Lung microvascular endothelial cell (primary cell): ENCODE results near the gene TMEM94. TPM values are rescaled to one million over a fixed set of nuclear protein-coding genes. Genes with fewer than 3 reads are reported as not detected.
A peak's percentile ranks its signal among the peaks of the same experiment; 100 is the strongest.
"Not testable (repeated sequence)": the region's sequence is repeated elsewhere in the genome, so short reads cannot be mapped to it uniquely, and the experiment has no call there.

Experiments
- DNase-seq, 2 donors: peaks; one replicate each; pipeline versions ENCODE4 v3.0.0 to v3.0.0-alpha.2; 2010; ENCODE audit warnings: low read depth in 2 of 2
- total RNA-seq: library from RNA; depleted of rRNA; stranded (reverse); fragments of >200 nt; gene quantifications from 2 replicates; pipeline ENCODE4 v1.2.1, GENCODE V29; 2014

Gene TMEM94
- total RNA-seq, 1 donor from 2014 or later, result 20.6 TPM

- no peak for DNase-seq
Measured at GRCh38 chr17:75445296-75445695, 11.1 kb upstream of the TMEM94 start.

GRCh38 chr17:75445896-75446295 lies 10.5 kb upstream of the TMEM94 start:
- not testable (repeated sequence) for DNase-seq

- no peak for DNase-seq
Measured at GRCh38 chr17:75447951-75448856, 8.2 kb upstream of the TMEM94 start.

- DNase-seq, result no peak
Measured at GRCh38 chr17:75450270-75450669, 6.2 kb upstream of the TMEM94 start.

GRCh38 chr17:75454193-75454592 lies 2.2 kb upstream of the TMEM94 start:
- DNase-seq, result no peak

GRCh38 chr17:75454672-75455071 lies 1.8 kb upstream of the TMEM94 start:
- DNase-seq, result not testable (repeated sequence)

GRCh38 chr17:75456039-75456416 lies 407 bp upstream of the TMEM94 start:
- DNase-seq, result no peak

- DNase-seq, result peak; percentile 29 to 63
Measured at GRCh38 chr17:75457047-75457654, 716 bp downstream of the TMEM94 start.

GRCh38 chr17:75459246-75459589 lies 2.8 kb downstream of the TMEM94 start:
- no peak for DNase-seq

GRCh38 chr17:75459590-75460267 lies 3.3 kb downstream of the TMEM94 start:
- DNase-seq, result no peak

- DNase-seq, result no peak
Measured at GRCh38 chr17:75460295-75460694, 3.9 kb downstream of the TMEM94 start.

GRCh38 chr17:75463603-75464002 lies 7.2 kb downstream of the TMEM94 start:
- DNase-seq, result no peak

- DNase-seq, result no peak
Measured at GRCh38 chr17:75465039-75465438, 8.6 kb downstream of the TMEM94 start.

GRCh38 chr17:75468291-75468754 lies 11.9 kb downstream of the TMEM94 start:
- DNase-seq, result no peak

GRCh38 chr17:75468779-75469373 lies 12.4 kb downstream of the TMEM94 start:
- DNase-seq, result no peak

- no peak for DNase-seq
Measured at GRCh38 chr17:75471207-75471606, 14.8 kb downstream of the TMEM94 start.

- no peak for DNase-seq
Measured at GRCh38 chr17:75472119-75472518, 15.7 kb downstream of the TMEM94 start.

GRCh38 chr17:75473246-75473645 lies 16.8 kb downstream of the TMEM94 start:
- no peak for DNase-seq

- no peak for DNase-seq
Measured at GRCh38 chr17:75474736-75475135, 18.3 kb downstream of the TMEM94 start.

- peak; percentile 19 to 22 for DNase-seq
Measured at GRCh38 chr17:75475144-75475835, 18.9 kb downstream of the TMEM94 start.

GRCh38 chr17:75475851-75476250 lies 19.4 kb downstream of the TMEM94 start:
- peak; percentile 49 to 61 for DNase-seq
